Motor neuron (in vitro differentiated cells): ENCODE results near the gene NSD1. TPM values are rescaled to one million over a fixed set of nuclear protein-coding genes. Genes with fewer than 3 reads are reported as not detected.

ENCODE experiments used
- ATAC-seq, 8 experiments: fragments of 200-7000 bp; cut with Tn5 transposase; replicated peaks in 6 of 8; 2 replicates each; pipeline ENCODE4 v1.8.0; 2021; ENCODE audit warnings: mild to moderate bottlenecking in 8 of 8, moderate library complexity in 8 of 8
- H3K27ac ChIP-seq, 2 donors: fragments of 250-450 bp; sonication (Bioruptor Pico); 2 replicates each; pipeline ENCODE4 v1.9.0; 2021; ENCODE audit warnings: antibody characterized with exemption in 2 of 2, mild to moderate bottlenecking in 2 of 2, moderate library complexity in 1 of 2
- H3K4me1 ChIP-seq, 2 donors: fragments of 250-450 bp; sonication (Bioruptor Pico); replicated peaks in 1 of 2; 2 replicates each; pipeline ENCODE4 v1.6.1; 2021; ENCODE audit warnings: antibody characterized with exemption in 2 of 2, mild to moderate bottlenecking in 2 of 2, moderate library complexity in 1 of 2
- H3K4me3 ChIP-seq, 5 donors: fragments of 250-450 bp; sonication (Bioruptor Pico); 2 replicates each; pipeline ENCODE4 v1.9.0; 2021; ENCODE audit warnings: antibody characterized with exemption in 5 of 5, mild to moderate bottlenecking in 5 of 5, moderate library complexity in 4 of 5
- WGBS, 10 experiments: fragments of 450-650 bp; shearing (Covaris generic); methylation state at CpG; one replicate each; pipeline ENCODE4 v1.0.0; 2022; 5-methylcytosine and 5-hydroxymethylcytosine counted together
- in situ Hi-C, 9 experiments: fragments of 400-800 bp; cut with MboI; loops; one replicate each; pipeline ENCODE4 v1.15.0; 2021; ENCODE audit warnings: low sequenced_read_pairs in 9 of 9, low pct_unique_long_range_greater_than_20kb in 2 of 9; ENCODE audit not compliant: unreplicated experiment in 9 of 9
- total RNA-seq, 8 experiments: library from RNA; unstranded; fragments of 300-600 nt; gene quantifications; 2 replicates each; pipeline versions ENCODE4 v1.2.3 to v1.2.4, GENCODE V29; 2022

NSD1 gene
- total RNA-seq, 8 experiments from 2014 or later = 23.9 to 91.7 (median 32.6) TPM

DNA sequence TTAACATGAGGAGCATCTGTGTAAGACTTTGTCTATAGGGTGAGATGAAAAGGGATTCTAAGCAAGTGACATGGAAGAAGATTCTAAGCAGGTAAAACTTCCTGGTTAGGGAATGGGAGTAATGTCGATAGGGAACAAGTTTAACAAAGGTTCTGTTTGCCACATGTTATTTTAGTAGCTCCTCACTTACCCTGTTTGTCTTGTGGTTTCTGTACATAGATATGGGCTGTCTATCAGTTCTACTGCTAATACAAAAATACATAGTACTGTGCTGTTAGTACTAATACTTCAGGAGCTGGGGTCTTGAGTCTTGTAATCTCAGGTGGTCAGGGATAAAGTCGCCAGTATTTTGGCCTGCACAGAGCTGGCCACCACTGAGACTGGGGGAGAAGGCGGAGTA is 137.1 kb downstream of the NSD1 start:
- H3K4me1 ChIP-seq = no peaks in the 10 kb centered on the region
- no peak overlapping the region for H3K27ac ChIP-seq
- in situ Hi-C loops = no loop called here
- ATAC-seq = no peak
- 33 to 100% (median 83%) methylated on average over 1 to 3 of the region's 3 CpGs; no CpG with 5 or more reads in 4 of the 10 experiments for WGBS, 10 experiments
- no peak overlapping the region for H3K4me3 ChIP-seq

DNA sequence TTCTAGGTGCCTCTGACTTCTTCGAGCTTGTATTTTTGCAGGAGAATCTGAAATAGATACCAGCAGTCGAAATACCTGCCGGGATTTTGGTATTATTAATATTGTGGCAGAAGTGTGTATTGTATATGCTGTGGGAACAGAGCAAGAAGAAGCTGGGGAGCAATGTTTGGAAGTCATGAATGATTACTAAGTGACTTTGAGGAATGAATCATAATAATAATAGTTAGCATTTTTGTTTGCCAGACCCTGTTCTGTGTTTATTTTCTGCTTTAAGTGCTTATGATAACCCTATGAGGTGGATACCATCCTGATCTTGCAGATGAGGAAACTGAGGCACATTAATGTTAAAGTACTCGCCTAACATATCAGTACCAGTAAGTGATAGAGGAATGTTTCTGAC is 137.5 kb downstream of the NSD1 start:
- ATAC-seq = no peak
- no peaks in the 10 kb centered on the region for H3K4me1 ChIP-seq
- 80 to 100% (median 94%) methylated on average over 1 to 3 of the region's 4 CpGs; no CpG with 5 or more reads in 3 of the 10 experiments for WGBS, 10 experiments
- no peak overlapping the region for H3K27ac ChIP-seq
- no peak overlapping the region for H3K4me3 ChIP-seq
- in situ Hi-C loops = no loop called here

DNA sequence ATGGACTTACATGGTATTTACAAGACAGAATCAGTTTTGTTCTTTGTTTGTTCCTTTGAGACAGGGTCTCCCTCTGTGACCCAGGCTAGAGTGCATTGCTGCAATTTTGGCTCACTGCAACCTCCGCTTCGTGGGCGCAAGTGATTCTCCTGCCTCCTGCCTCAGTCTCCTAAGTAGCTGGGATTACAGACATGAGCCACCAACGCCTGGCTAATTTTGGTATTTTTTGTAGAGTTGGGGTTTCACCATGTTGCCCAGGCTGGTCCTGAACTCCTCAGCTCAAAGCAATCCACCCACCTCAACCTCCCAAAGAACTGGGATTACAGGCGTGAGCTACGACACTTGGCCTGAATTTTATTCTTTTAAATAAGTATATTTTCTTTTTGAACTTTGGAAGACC is 142.3 kb downstream of the NSD1 start:
- ATAC-seq = no peak
- WGBS, 10 experiments = 67 to 100% (median 90%) methylated on average over 1 to 6 of the region's 6 CpGs; no CpG with 5 or more reads in 2 of the 10 experiments
- in situ Hi-C loops = loop anchor here in 1 of 9 experiments (25.0 kb wide), 1 partner anchor 164 kb away; no protein-coding TSS in a partner anchor
- H3K4me3 ChIP-seq = no peak overlapping the region
- no peak overlapping the region for H3K27ac ChIP-seq
- no peaks in the 10 kb centered on the region for H3K4me1 ChIP-seq

DNA sequence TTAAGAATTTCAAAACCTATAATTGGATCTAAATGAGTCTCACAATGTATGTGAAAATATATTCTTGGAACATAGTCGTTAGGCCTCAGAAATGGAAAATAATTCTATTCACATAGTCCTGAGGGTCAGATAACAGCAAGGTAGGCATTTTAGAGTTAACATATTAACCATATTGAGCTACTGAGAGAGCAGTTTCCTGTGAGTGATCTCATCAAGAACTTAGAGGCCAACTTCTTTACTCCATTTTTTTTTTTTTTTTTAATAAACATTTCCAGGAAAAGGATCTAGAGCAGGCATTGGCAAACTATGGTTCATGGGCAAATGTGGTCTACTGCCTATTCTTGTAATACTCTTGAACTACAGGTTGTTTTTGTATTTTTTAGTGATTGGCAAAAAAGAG is 143.3 kb downstream of the NSD1 start:
- no peaks in the 10 kb centered on the region for H3K4me1 ChIP-seq
- in situ Hi-C loops = loop anchor here in 1 of 9 experiments (25.0 kb wide), 1 partner anchor 165 kb away; no protein-coding TSS in a partner anchor
- H3K27ac ChIP-seq = no peak overlapping the region
- no peak overlapping the region for H3K4me3 ChIP-seq
- ATAC-seq = no peak
- WGBS, 10 experiments = 0 to 100% (median 83%) methylated on average over 1 of the region's 1 CpG; no CpG with 5 or more reads in 1 of the 10 experiments

DNA sequence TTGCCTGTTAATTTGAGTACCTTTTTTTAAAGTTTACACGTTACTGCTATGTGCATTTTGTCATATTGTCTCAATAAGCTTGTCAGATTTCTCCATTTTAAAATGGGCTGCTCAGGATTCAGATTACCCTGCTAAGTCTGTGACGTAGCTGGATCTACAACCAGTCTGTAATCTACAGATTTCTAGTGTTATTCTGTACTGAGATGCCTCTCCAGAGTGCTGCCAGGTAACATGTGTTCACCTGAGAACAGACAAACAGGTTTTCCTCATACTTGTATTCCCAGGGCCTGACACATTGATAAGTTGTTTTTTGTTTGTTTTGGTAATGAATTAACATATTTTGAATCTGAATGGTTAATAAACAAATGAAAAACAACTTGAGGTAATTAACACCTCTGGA is 154.6 kb downstream of the NSD1 start:
- H3K27ac ChIP-seq = no peak overlapping the region

DNA sequence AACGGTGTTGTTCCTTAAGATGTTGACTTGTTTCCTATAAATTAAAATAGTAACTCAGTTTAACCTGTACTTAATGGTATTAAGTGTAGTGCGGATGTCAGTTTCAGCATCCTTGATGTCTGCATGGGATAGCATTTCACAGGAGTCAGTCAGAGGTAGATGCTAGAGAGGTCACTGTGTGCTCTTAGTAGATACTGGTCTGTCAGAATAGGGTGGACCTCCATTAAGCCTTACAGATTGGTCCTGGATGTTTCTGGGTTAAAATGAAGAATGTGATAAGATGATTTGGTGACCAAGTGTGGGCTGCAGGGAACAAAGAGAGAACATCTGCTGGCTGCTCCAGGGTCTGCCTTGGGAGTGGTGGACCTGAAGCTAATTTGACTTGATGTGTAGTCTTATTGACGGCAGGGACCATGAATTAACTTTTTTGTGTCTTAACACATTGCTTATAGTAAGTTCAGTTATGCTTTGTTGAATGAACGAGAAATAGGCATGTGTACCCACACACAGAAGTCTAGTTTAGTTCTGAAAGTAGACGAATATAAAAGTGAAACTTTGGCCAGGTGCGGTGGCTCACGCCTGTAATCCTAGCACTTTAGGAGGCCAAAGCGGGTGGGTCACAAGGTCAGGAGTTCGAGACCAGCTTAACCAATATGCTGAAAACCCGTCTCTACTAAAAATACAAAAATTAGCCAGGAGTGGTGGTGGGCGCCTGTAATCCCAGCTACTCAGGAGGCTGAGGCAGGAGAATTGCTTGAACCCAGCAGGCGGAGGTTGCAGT is 157.4 kb downstream of the NSD1 start:
- no peak overlapping the region for H3K4me3 ChIP-seq
- no peak overlapping the region for H3K27ac ChIP-seq
- in situ Hi-C loops = loop anchor here in 1 of 9 experiments (25.0 kb wide), 1 partner anchor 179 kb away; no protein-coding TSS in a partner anchor
- WGBS, 10 experiments = 91 to 100% (median 97%) methylated on average over 2 to 12 of the region's 12 CpGs
- H3K4me1 ChIP-seq = no peaks in the 10 kb centered on the region
- ATAC-seq = no peak

More for the DNA sequence above, 154.6 kb downstream of the NSD1 start:
- no peak overlapping the region for H3K4me3 ChIP-seq
- in situ Hi-C loops = loop anchor here in 1 of 9 experiments (25.0 kb wide), 1 partner anchor 176 kb away; no protein-coding TSS in a partner anchor
- 80 to 100% (median 100%) methylated on average over 1 to 2 of the region's 2 CpGs; no CpG with 5 or more reads in 3 of the 10 experiments for WGBS, 10 experiments
- ATAC-seq = no peak
- no peaks in the 10 kb centered on the region for H3K4me1 ChIP-seq

DNA sequence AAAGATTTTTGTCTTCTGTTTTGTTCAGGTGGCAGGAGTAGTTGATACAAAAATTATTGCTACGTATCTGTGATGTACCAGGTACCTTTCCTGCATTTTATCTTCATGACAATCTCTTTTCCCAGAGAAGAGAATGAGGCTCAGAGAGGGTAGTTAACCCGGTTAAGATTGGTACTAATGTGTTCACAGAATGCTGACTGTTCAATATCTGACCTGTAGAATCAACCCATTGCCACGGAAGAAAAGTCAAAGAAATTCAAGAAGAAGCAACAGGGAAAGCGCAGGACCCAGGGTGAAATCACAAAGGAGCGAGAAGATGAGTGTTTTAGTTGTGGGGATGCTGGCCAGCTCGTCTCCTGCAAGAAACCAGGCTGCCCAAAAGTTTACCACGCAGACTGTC is 158.2 kb downstream of the NSD1 start:
- in situ Hi-C loops = loop anchor here in 1 of 9 experiments (25.0 kb wide), 1 partner anchor 179 kb away; no protein-coding TSS in a partner anchor
- H3K4me3 ChIP-seq = no peak overlapping the region
- 86 to 100% (median 100%) methylated on average over 1 to 5 of the region's 7 CpGs; no CpG with 5 or more reads in 2 of the 10 experiments for WGBS, 10 experiments
- ATAC-seq = no peak
- H3K27ac ChIP-seq = no peak overlapping the region
- H3K4me1 ChIP-seq = no peaks in the 10 kb centered on the region

DNA sequence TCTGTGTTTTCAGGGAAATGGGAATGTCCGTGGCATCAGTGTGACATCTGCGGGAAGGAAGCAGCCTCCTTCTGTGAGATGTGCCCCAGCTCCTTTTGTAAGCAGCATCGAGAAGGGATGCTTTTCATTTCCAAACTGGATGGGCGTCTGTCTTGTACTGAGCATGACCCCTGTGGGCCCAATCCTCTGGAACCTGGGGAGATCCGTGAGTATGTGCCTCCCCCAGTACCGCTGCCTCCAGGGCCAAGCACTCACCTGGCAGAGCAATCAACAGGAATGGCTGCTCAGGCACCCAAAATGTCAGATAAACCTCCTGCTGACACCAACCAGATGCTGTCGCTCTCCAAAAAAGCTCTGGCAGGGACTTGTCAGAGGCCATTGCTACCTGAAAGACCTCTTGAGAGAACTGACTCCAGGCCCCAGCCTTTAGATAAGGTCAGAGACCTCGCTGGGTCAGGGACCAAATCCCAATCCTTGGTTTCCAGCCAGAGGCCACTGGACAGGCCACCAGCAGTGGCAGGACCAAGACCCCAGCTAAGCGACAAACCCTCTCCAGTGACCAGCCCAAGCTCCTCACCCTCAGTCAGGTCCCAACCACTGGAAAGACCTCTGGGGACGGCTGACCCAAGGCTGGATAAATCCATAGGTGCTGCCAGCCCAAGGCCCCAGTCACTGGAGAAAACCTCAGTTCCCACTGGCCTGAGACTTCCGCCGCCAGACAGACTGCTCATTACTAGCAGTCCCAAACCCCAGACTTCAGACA is 160.4 kb downstream of the NSD1 start:
- no peak for ATAC-seq
- Histone ChIP-seq H3K4me1 (no peaks in the 10 kb centered on the region), H3K4me3 (no peak overlapping the region), H3K27ac (no peak overlapping the region)
- in situ Hi-C loops = loop anchor here in 1 of 9 experiments (25.0 kb wide), 1 partner anchor 182 kb away; no protein-coding TSS in a partner anchor
- WGBS, 10 experiments = 90 to 100% (median 97%) methylated on average over 1 to 5 of the region's 12 CpGs; no CpG with 5 or more reads in 2 of the 10 experiments

DNA sequence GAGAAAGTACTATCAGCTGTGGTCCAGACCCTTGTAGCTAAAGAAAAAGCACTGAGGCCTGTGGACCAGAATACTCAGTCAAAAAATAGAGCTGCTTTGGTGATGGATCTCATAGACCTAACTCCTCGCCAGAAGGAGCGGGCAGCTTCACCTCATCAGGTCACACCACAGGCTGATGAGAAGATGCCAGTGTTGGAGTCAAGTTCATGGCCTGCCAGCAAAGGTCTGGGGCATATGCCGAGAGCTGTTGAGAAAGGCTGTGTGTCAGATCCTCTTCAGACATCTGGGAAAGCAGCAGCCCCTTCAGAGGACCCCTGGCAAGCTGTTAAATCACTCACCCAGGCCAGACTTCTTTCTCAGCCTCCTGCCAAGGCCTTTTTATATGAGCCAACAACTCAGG is 161.1 kb downstream of the NSD1 start:
- 100% methylated on average over 1 to 3 of the region's 3 CpGs; no CpG with 5 or more reads in 6 of the 10 experiments for WGBS, 10 experiments
- in situ Hi-C loops = loop anchor here in 1 of 9 experiments (25.0 kb wide), 1 partner anchor 182 kb away; no protein-coding TSS in a partner anchor
- H3K4me1 ChIP-seq = no peaks in the 10 kb centered on the region
- no peak for ATAC-seq
- no peak overlapping the region for H3K27ac ChIP-seq
- no peak overlapping the region for H3K4me3 ChIP-seq

DNA sequence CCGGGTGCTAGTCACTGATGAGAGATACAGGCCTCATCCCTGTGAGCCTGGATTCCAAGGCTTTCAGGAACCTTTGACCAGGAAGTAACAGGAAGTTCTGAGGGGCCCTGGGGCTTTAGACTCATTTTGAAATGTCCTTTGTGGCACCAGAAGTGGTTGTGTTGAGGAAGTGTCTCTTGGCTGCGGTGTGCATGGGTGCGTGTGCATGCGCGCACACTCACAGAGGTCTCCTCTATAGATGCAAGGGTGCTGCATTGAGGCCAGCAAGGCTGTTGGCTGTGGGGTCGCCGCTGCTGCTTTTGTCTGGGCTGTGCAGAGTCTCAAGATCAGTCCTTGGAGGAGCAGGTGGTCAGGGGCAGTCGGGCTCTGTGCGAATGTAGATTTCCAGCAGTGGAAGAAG is 162.4 kb downstream of the NSD1 start:
- in situ Hi-C loops = loop anchor here in 1 of 9 experiments (25.0 kb wide), 1 partner anchor 184 kb away; no protein-coding TSS in a partner anchor
- 83 to 100% (median 97%) methylated on average over 1 to 7 of the region's 9 CpGs; no CpG with 5 or more reads in 5 of the 10 experiments for WGBS, 10 experiments
- no peak overlapping the region for H3K4me3 ChIP-seq
- H3K4me1 ChIP-seq = peaks cover 0 to 3% of the 10 kb centered on the region in 2 donors
- no peak overlapping the region for H3K27ac ChIP-seq
- ATAC-seq = no peak

DNA sequence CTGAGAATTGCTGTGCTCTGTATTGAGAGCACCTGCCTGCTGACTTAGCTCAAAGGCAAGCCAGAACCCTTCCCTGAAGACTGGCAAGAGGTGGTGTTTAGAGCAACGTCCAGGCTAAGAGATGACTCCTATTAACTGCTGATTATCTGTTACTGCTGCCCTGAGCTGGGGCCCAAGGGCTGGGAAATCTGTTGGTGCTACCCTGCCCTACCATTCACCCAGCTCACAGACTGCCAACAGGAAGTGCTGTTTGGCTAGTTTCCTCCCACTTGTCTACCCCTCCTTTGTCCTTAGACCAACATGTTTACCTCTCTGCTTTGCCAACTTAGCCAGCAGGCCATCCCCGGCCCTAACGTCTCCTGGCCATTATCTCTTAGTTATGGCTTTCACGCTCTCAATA is 163.0 kb downstream of the NSD1 start:
- ATAC-seq = no peak
- no peak overlapping the region for H3K4me3 ChIP-seq
- in situ Hi-C loops = loop anchor here in 1 of 9 experiments (25.0 kb wide), 1 partner anchor 184 kb away; no protein-coding TSS in a partner anchor
- H3K27ac ChIP-seq = no peak overlapping the region
- peaks cover 0 to 3% of the 10 kb centered on the region in 2 donors for H3K4me1 ChIP-seq
- WGBS, 10 experiments = 71 to 100% (median 90%) methylated on average over 1 to 4 of the region's 4 CpGs; no CpG with 5 or more reads in 2 of the 10 experiments

DNA sequence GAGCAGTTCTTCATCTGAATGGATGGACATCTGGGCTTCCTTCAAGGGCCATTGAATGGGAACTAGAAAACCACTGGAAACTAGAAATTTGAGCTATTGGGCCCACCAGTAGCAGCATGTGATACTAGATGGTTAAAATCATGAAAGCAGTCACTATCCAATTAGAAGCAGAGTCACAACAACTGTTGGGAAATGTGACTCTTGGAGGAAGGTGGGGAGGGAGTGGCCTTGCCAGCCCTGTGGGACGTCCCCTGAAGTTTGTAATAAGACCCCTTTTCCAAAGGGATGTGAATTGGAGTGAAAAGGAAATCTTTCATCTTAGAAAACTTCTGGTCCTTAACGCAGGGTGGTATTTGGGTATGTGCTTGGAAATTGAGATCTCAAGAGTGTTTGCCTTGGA is 164.3 kb downstream of the NSD1 start:
- ATAC-seq = no peak
- no peak overlapping the region for H3K27ac ChIP-seq
- H3K4me3 ChIP-seq = no peak overlapping the region
- 50 to 100% (median 85%) methylated on average over 1 to 2 of the region's 2 CpGs; no CpG with 5 or more reads in 4 of the 10 experiments for WGBS, 10 experiments
- H3K4me1 ChIP-seq = peaks cover 6 to 8% of the 10 kb centered on the region in 2 donors
- in situ Hi-C loops = loop anchor here in 1 of 9 experiments (25.0 kb wide), 1 partner anchor 186 kb away; no protein-coding TSS in a partner anchor
